Neural progenitor cell (in vitro differentiated cells): Measurements from ENCODE around the gene SDS. TPM values are rescaled to one million over a fixed set of nuclear protein-coding genes. Genes with fewer than 3 reads are reported as not detected.

ENCODE experiments used
- DNase-seq: peaks from one replicate; pipeline ENCODE4 v3.0.0-alpha.2; 2016; ENCODE audit warnings: low spot score
- H2AFZ ChIP-seq: fragments of 200-600 bp; sonication (generic); replicated peaks from 2 replicates; pipeline ENCODE4 v1.6.1; 2016; ENCODE audit warnings: antibody characterized with exemption
- H3F3A ChIP-seq: fragments of 200-600 bp; sonication (generic); 2 replicates; pipeline ENCODE4 v1.6.1; 2016; ENCODE audit warnings: antibody characterized with exemption, low read depth
- H3K27ac ChIP-seq: fragments of 200-600 bp; sonication (generic); 2 replicates; pipeline ENCODE4 v1.5.1; 2016; ENCODE audit warnings: mild to moderate bottlenecking
- H3K27me3 ChIP-seq: fragments of 200-600 bp; sonication (generic); 2 replicates; pipeline ENCODE4 v1.6.1; 2016; ENCODE audit warnings: mild to moderate bottlenecking, moderate library complexity
- H3K36me3 ChIP-seq: fragments of 200-600 bp; sonication (generic); 2 replicates; pipeline ENCODE4 v1.5.1; 2016
- H3K4me1 ChIP-seq: fragments of 200-600 bp; sonication (generic); 2 replicates; pipeline ENCODE4 v1.6.1; 2016; ENCODE audit warnings: mixed run types
- H3K4me2 ChIP-seq: fragments of 200-600 bp; sonication (generic); 2 replicates; pipeline ENCODE4 v1.6.1; 2016
- H3K4me3 ChIP-seq: fragments of 200-600 bp; sonication (generic); 2 replicates; pipeline ENCODE4 v1.5.1; 2016
- H3K79me2 ChIP-seq: fragments of 200-600 bp; sonication (generic); 2 replicates; pipeline ENCODE4 v1.6.1; 2016; ENCODE audit warnings: low read depth
- H3K9ac ChIP-seq: fragments of 200-600 bp; sonication (generic); 2 replicates; pipeline ENCODE4 v1.6.1; 2016
- H3K9me3 ChIP-seq: fragments of 200-600 bp; sonication (generic); 2 replicates; pipeline ENCODE4 v1.5.1; 2016; ENCODE audit warnings: low read depth
- H4K20me1 ChIP-seq: fragments of 200-600 bp; sonication (generic); 2 replicates; pipeline ENCODE4 v1.6.1; 2016; ENCODE audit warnings: low read depth
- H3K27ac Mint-ChIP-seq: 3 replicates; pipeline ENCODE4 v1.8.0; 2021; ENCODE audit warnings: mixed read lengths
- H3K27me3 Mint-ChIP-seq: 2 replicates; pipeline ENCODE4 v1.8.0; 2022; ENCODE audit warnings: low read depth, mild to moderate bottlenecking, inconsistent platforms, moderate library complexity, mixed read lengths; ENCODE audit not compliant: insufficient read depth
- H3K36me3 Mint-ChIP-seq: 3 replicates; pipeline ENCODE4 v1.8.0; 2021; ENCODE audit warnings: mixed read lengths
- H3K4me1 Mint-ChIP-seq: 3 replicates; pipeline ENCODE4 v1.8.0; 2021; ENCODE audit warnings: mixed read lengths
- H3K4me3 Mint-ChIP-seq: 3 replicates; pipeline ENCODE4 v1.8.0; 2021; ENCODE audit warnings: mild to moderate bottlenecking, moderate library complexity, mixed read lengths
- H3K9me3 Mint-ChIP-seq: 3 replicates; pipeline ENCODE4 v1.8.0; 2020; ENCODE audit warnings: mixed read lengths
- CTCF ChIP-seq: fragments of 200-600 bp; sonication (generic); IDR thresholded peaks from 2 replicates; pipeline ENCODE4 v1.5.1; 2017; ENCODE audit warnings: antibody characterized with exemption, mild to moderate bottlenecking
- EZH2 ChIP-seq: fragments of 200-600 bp; sonication (generic); IDR thresholded peaks from 2 replicates; pipeline ENCODE4 v1.6.1; 2017; ENCODE audit warnings: antibody characterized with exemption, mild to moderate bottlenecking, moderate library complexity
- EZH2phosphoT487 ChIP-seq: fragments of 200-600 bp; sonication (generic); IDR thresholded peaks from 2 replicates; pipeline ENCODE4 v1.6.1; 2017; ENCODE audit warnings: antibody characterized with exemption
- total RNA-seq: library from RNA; depleted of rRNA; stranded (reverse); fragments of >200 nt; gene quantifications from 2 replicates; pipeline ENCODE4 v1.2.3, GENCODE V29; 2015; ENCODE audit warnings: low replicate concordance

Gene SDS
- total RNA-seq, 1 donor from 2014 or later = not detected

DNA sequence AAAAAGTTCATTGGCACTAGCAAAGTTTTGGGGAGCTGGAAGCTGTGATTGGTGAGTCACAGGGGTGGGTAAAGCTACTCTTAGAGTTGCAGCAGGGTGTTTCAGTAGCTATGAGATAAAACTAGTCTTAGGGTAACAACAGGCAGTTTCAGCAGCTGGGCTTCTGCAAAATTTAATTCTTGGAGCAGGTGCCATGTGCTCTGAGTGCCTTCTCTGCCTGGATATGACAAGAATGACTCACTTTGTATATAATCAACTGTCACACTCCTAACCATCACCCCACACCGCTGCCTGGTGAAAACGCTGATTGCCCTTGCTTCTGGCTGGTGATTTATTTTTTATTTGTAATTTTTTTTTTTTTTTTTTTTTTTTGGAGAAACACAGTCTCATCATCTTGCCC, 55.8 kb downstream of the SDS start:
- Mint-ChIP-seq H3K4me3 (no peak overlapping the region), H3K27ac (no peak overlapping the region), H3K4me1 (peaks cover 8% of the 10 kb centered on the region), H3K27me3 (peaks cover 13% of the 10 kb centered on the region), H3K36me3 (no peaks in the 10 kb centered on the region), H3K9me3 (no peaks in the 10 kb centered on the region)
- Histone ChIP-seq H3K9me3 (no peaks in the 10 kb centered on the region), H3K36me3 (no peaks in the 10 kb centered on the region), H2AFZ (no peak overlapping the region), H4K20me1 (no peaks in the 10 kb centered on the region), H3K27me3 (no peaks in the 10 kb centered on the region), H3K4me1 (no peaks in the 10 kb centered on the region), H3K9ac (no peak overlapping the region), H3K27ac (no peak overlapping the region), H3F3A (no peaks in the 10 kb centered on the region), H3K4me3 (no peak overlapping the region), H3K4me2 (no peak overlapping the region), H3K79me2 (no peaks in the 10 kb centered on the region)
- no peak for TF ChIP-seq EZH2
- no peak for TF ChIP-seq CTCF
- no peak for TF ChIP-seq EZH2phosphoT487
- no peak for DNase-seq

- H3K27ac Mint-ChIP-seq = peak overlapping the region; percentile 51
- H3K9me3 Mint-ChIP-seq = no peaks in the 10 kb centered on the region
- no peak overlapping the region for H3K9ac ChIP-seq
- TF ChIP-seq EZH2 (no peak), CTCF (no peak), EZH2phosphoT487 (no peak)
- no peak overlapping the region for H3K27ac ChIP-seq
- no peaks in the 10 kb centered on the region for H3K9me3 ChIP-seq
- H3K27me3 ChIP-seq = no peaks in the 10 kb centered on the region
- H4K20me1 ChIP-seq = no peaks in the 10 kb centered on the region
- peaks cover 10% of the 10 kb centered on the region for H3K27me3 Mint-ChIP-seq
- no peak overlapping the region for H3K4me2 ChIP-seq
- H3K4me3 Mint-ChIP-seq = no peak overlapping the region
- no peaks in the 10 kb centered on the region for H3K4me1 ChIP-seq
- H3K79me2 ChIP-seq = no peaks in the 10 kb centered on the region
- no peaks in the 10 kb centered on the region for H3F3A ChIP-seq
- no peak overlapping the region for H3K4me3 ChIP-seq
- DNase-seq = no peak
- H3K36me3 Mint-ChIP-seq = no peaks in the 10 kb centered on the region
- H3K36me3 ChIP-seq = no peaks in the 10 kb centered on the region
- H3K4me1 Mint-ChIP-seq = peaks cover 8% of the 10 kb centered on the region
- no peak overlapping the region for H2AFZ ChIP-seq
These were observed 56.6 kb downstream of the SDS start for GRCh38 chr12:113347107-113347506.

DNA sequence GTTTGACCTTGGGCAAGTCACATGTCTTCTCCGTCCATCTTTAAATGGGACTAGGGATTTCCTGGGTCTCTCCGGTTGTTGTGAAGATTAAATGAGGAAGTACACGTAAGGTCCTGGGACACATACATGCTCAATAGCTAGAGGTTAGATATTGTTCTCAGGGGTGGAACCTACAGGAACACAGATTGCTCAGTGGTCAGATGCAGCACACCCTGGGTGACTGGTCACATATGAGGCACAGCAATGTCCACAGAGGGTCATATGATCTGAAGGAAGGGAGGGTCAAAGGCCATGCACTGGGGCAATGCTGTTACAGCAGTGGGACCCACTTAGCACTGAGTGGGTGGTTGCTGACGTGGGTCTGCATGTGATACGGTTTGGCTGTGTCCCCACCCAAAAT, 57.3 kb downstream of the SDS start:
- H3K27ac ChIP-seq = no peak overlapping the region

More for the DNA sequence above, 57.3 kb downstream of the SDS start:
- H3K9ac ChIP-seq = no peak overlapping the region
- no peak overlapping the region for H3K4me3 ChIP-seq
- H2AFZ ChIP-seq = no peak overlapping the region
- H3K36me3 ChIP-seq = no peaks in the 10 kb centered on the region
- H3K27me3 ChIP-seq = no peaks in the 10 kb centered on the region
- H3K9me3 Mint-ChIP-seq = no peaks in the 10 kb centered on the region
- H3K27ac Mint-ChIP-seq = peak overlapping the region; percentile 62
- H3K4me1 Mint-ChIP-seq = peaks cover 8% of the 10 kb centered on the region
- H3K4me3 Mint-ChIP-seq = no peak overlapping the region
- no peaks in the 10 kb centered on the region for H3K4me1 ChIP-seq
- no peaks in the 10 kb centered on the region for H3F3A ChIP-seq
- H3K36me3 Mint-ChIP-seq = no peaks in the 10 kb centered on the region
- no peaks in the 10 kb centered on the region for H3K79me2 ChIP-seq
- no peaks in the 10 kb centered on the region for H4K20me1 ChIP-seq
- no peaks in the 10 kb centered on the region for H3K9me3 ChIP-seq
- no peak for DNase-seq
- peaks cover 14% of the 10 kb centered on the region for H3K27me3 Mint-ChIP-seq
- no peak overlapping the region for H3K4me2 ChIP-seq
- TF ChIP-seq CTCF (no peak), EZH2 (no peak), EZH2phosphoT487 (no peak)
